ENCODE results near the gene SUN1. TPM values are rescaled to one million over a fixed set of nuclear protein-coding genes. Genes with fewer than 3 reads are reported as not detected.

Gene SUN1
- polyA plus RNA-seq, 1 of the 3 experiments (the other 2 are of a cell fraction), result 369 TPM

- H3K9me2 ChIP-seq, result no peaks in the 10 kb centered on the region
- DNase-seq, result no peak
- H3F3A ChIP-seq (replicated peaks; ENCODE audit: insufficient read depth), result peaks cover 4% of the 10 kb centered on the region
- no peak overlapping the region for H2AFZ ChIP-seq (ENCODE audit: low read depth)
- no peaks in the 10 kb centered on the region for H3K9me3 ChIP-seq
- H4K20me1 ChIP-seq (ENCODE audit: insufficient read depth), result no peaks in the 10 kb centered on the region
- H3K9ac ChIP-seq, result no peak overlapping the region
- peaks cover 5 to 21% of the 10 kb centered on the region in 2 experiments; a peak in 2 of 4 replicates for H3K4me1 ChIP-seq (ENCODE audit: control insufficient read depth in 1 of 2, insufficient read depth in 2 of 2, low read depth in 1 of 2, low read length in 1 of 2)
- 72% methylated on average over 22 of the region's 26 CpGs for WGBS (ENCODE audit: low lambda C conversion rate)
- no peak overlapping the region for H3K4me3 ChIP-seq (ENCODE audit: low read depth in 2 of 2, low read length in 1 of 2)
- POLR2A ChIA-PET, result no interaction called here
- CTCF ChIA-PET, result interaction anchor here (4.0 kb wide), 1 partner anchor 10 kb away, joined by 28 read pairs; no protein-coding TSS in a partner anchor
- no peaks in the 10 kb centered on the region for H3K79me2 ChIP-seq (ENCODE audit: insufficient read depth)
- no peaks in the 10 kb centered on the region for H3K36me3 ChIP-seq (replicated peaks in 1 of 2; ENCODE audit: control insufficient read depth in 1 of 2, insufficient read depth in 2 of 2, low read length in 1 of 2)
- TF ChIP-seq FOXM1 (IDR thresholded peaks at IDR 0.05; ENCODE audit: low read depth), result no peak
- no peak for TF ChIP-seq TCF12 (IDR thresholded peaks at IDR 0.05)
- no peak for TF ChIP-seq FOXJ3 (CRISPR knock-in tag; IDR thresholded peaks at IDR 0.05)
- TF ChIP-seq NFIC (IDR thresholded peaks at IDR 0.05; ENCODE audit: borderline replicate concordance), result no peak
- no peak for TF ChIP-seq JUND (IDR thresholded peaks at IDR 0.05)
- TF ChIP-seq GATA2 (CRISPR knock-in tag; IDR thresholded peaks at IDR 0.05), result no peak
- no peak for TF ChIP-seq NRF1 (IDR thresholded peaks at IDR 0.05; ENCODE audit: low read depth, low read length)
- no peak for TF ChIP-seq SIN3A (IDR thresholded peaks at IDR 0.05; ENCODE audit: borderline replicate concordance, low read depth, low read length)
- TF ChIP-seq MEF2A (IDR thresholded peaks at IDR 0.05; ENCODE audit: borderline replicate concordance, low read depth), result no peak
- TF ChIP-seq EZH2phosphoT487 (IDR thresholded peaks at IDR 0.05; ENCODE audit: borderline replicate concordance, low read depth), result no peak
- no peak for TF ChIP-seq USF2 (IDR thresholded peaks at IDR 0.05; ENCODE audit: borderline replicate concordance, low read depth, low read length)
- no peak for TF ChIP-seq SMC3 (IDR thresholded peaks at IDR 0.05; ENCODE audit: low read depth, low read length)
- no peak for TF ChIP-seq FOSL2 (IDR thresholded peaks at IDR 0.05; ENCODE audit: borderline replicate concordance, low read depth)
- TF ChIP-seq IRF3 (IDR thresholded peaks at IDR 0.05; ENCODE audit: low read depth, low read length), result no peak
- no peak for TF ChIP-seq RCOR1 (IDR thresholded peaks at IDR 0.05; ENCODE audit: low read length)
- no peaks in the 10 kb centered on the region for H3K27me3 ChIP-seq (ENCODE audit: insufficient read depth)
- no peak overlapping the region for H3K4me2 ChIP-seq
- no peak overlapping the region for H3K27ac ChIP-seq (ENCODE audit: low read depth in 2 of 2, low read length in 1 of 2)
Measured at GRCh38 chr7:919924-920341, 87.7 kb downstream of the SUN1 start.

GRCh38 chr7:920351-921070, 88.2 kb downstream of the SUN1 start:
- Histone ChIP-seq H3K4me2 (no peak overlapping the region), H3K4me1 (ENCODE audit: control insufficient read depth in 1 of 2, insufficient read depth in 2 of 2, low read depth in 1 of 2, low read length in 1 of 2) (peaks cover 5 to 15% of the 10 kb centered on the region in 2 experiments; a peak in 2 of 4 replicates), H3F3A (replicated peaks; ENCODE audit: insufficient read depth) (peaks cover 4% of the 10 kb centered on the region), H3K9ac (no peak overlapping the region), H3K27me3 (ENCODE audit: insufficient read depth) (no peaks in the 10 kb centered on the region), H3K4me3 (ENCODE audit: low read depth in 2 of 2, low read length in 1 of 2) (no peak overlapping the region), H3K79me2 (ENCODE audit: insufficient read depth) (no peaks in the 10 kb centered on the region), H4K20me1 (ENCODE audit: insufficient read depth) (no peaks in the 10 kb centered on the region), H3K36me3 (replicated peaks in 1 of 2; ENCODE audit: control insufficient read depth in 1 of 2, insufficient read depth in 2 of 2, low read length in 1 of 2) (no peaks in the 10 kb centered on the region), H2AFZ (ENCODE audit: low read depth) (no peak overlapping the region), H3K27ac (ENCODE audit: low read depth in 2 of 2, low read length in 1 of 2) (no peak overlapping the region), H3K9me3 (no peaks in the 10 kb centered on the region), H3K9me2 (no peaks in the 10 kb centered on the region)
- POLR2A ChIA-PET, result no interaction called here
- CTCF ChIA-PET, result interaction anchor here (4.0 kb wide), 1 partner anchor 11 kb away, joined by 28 read pairs; no protein-coding TSS in a partner anchor
- no peak for DNase-seq
- 84% methylated on average over 35 of the region's 40 CpGs for WGBS (ENCODE audit: low lambda C conversion rate)
- TF ChIP-seq CTCF (IDR thresholded peaks at IDR 0.05), result no peak
- TF ChIP-seq IRF3 (IDR thresholded peaks at IDR 0.05; ENCODE audit: low read depth, low read length), result no peak
- TF ChIP-seq MXI1 (IDR thresholded peaks at IDR 0.05; ENCODE audit: low read depth, low read length), result no peak
- no peak for TF ChIP-seq NRF1 (IDR thresholded peaks at IDR 0.05; ENCODE audit: low read depth, low read length)
- TF ChIP-seq GATA2 (CRISPR knock-in tag; IDR thresholded peaks at IDR 0.05), result no peak
- TF ChIP-seq JUND (IDR thresholded peaks at IDR 0.05), result no peak
- no peak for TF ChIP-seq RXRA (IDR thresholded peaks at IDR 0.05; ENCODE audit: borderline replicate concordance, low read depth)
- no peak for TF ChIP-seq ELF1 (IDR thresholded peaks at IDR 0.05)
- no peak for TF ChIP-seq EP300 (IDR thresholded peaks at IDR 0.05; ENCODE audit: borderline replicate concordance in 1 of 2, low read depth in 1 of 2, low read length in 1 of 2)
- no peak for TF ChIP-seq PBX3 (IDR thresholded peaks at IDR 0.05)
